HepG2 (cell line): Measurements from ENCODE around the gene CHST13. TPM values are rescaled to one million over a fixed set of nuclear protein-coding genes. Genes with fewer than 3 reads are reported as not detected.

Experiments
- ATF1 ChIP-seq: IDR thresholded peaks from 2 replicates; pipeline ENCODE4 v1.6.1; 2016; ENCODE audit warnings: mild to moderate bottlenecking, control low read depth
- ATRX ChIP-seq: sonication (generic); formaldehyde crosslinking; IDR thresholded peaks from 2 replicates; pipeline ENCODE4 v1.4.0; 2020; ENCODE audit warnings: missing genetic modification reagents, borderline replicate concordance
- CHD2 ChIP-seq: IDR thresholded peaks from 2 replicates; pipeline ENCODE4 v1.6.1; 2011; ENCODE audit warnings: low read depth, low read length, improper control_type of control experiment
- EED ChIP-seq: sonication (generic); formaldehyde crosslinking; IDR thresholded peaks from 2 replicates; pipeline ENCODE4 v1.5.0; 2020; ENCODE audit warnings: mild to moderate bottlenecking, missing genetic modification reagents
- IRF2 ChIP-seq: IDR thresholded peaks from 2 replicates; pipeline ENCODE4 v1.6.1; 2018; ENCODE audit warnings: missing genetic modification reagents, missing compliant biosample characterization
- KLF11 ChIP-seq: IDR thresholded peaks from 2 replicates; pipeline ENCODE4 v1.6.1; 2016; ENCODE audit warnings: missing compliant biosample characterization
- MZF1 ChIP-seq: sonication (generic); formaldehyde crosslinking; IDR thresholded peaks from 2 replicates; pipeline ENCODE4 v1.8.1; 2023; ENCODE audit warnings: mild to moderate bottlenecking, missing genetic modification reagents, borderline replicate concordance
- POLR2AphosphoS2 ChIP-seq: IDR thresholded peaks from 2 replicates; pipeline ENCODE4 v1.6.1; 2011; ENCODE audit warnings: low read depth, low read length, improper control_type of control experiment
- SYNCRIP ChIP-seq: fragments of 200-400 bp; formaldehyde crosslinking; IDR thresholded peaks from 2 replicates; pipeline ENCODE4 v1.6.1; 2018; ENCODE audit warnings: mild to moderate bottlenecking, low read depth, low read length; ENCODE audit not compliant: insufficient read depth
- ZFP36L1 ChIP-seq: sonication (generic); formaldehyde crosslinking; IDR thresholded peaks from 2 replicates; pipeline ENCODE4 v1.8.0; 2022; ENCODE audit warnings: mild to moderate bottlenecking, missing genetic modification reagents, moderate library complexity
- ZKSCAN8 ChIP-seq: IDR thresholded peaks from 2 replicates; pipeline ENCODE4 v1.6.1; 2016; ENCODE audit warnings: borderline replicate concordance, missing genetic modification reagents, missing compliant biosample characterization
- ZMYM3 ChIP-seq: sonication (generic); formaldehyde crosslinking; IDR thresholded peaks from 2 replicates; pipeline ENCODE4 v1.5.1; 2020; ENCODE audit warnings: mild to moderate bottlenecking, missing genetic modification reagents
- ZNF34 ChIP-seq: sonication (generic); formaldehyde crosslinking; IDR thresholded peaks from 2 replicates; pipeline ENCODE4 v1.4.0; 2020; ENCODE audit warnings: mild to moderate bottlenecking, missing genetic modification reagents, borderline replicate concordance
- ZNF510 ChIP-seq: sonication (generic); formaldehyde crosslinking; IDR thresholded peaks from 2 replicates; pipeline ENCODE4 v1.4.0; 2020; ENCODE audit warnings: low read depth, mild to moderate bottlenecking, missing genetic modification reagents
- ZNF703 ChIP-seq: sonication (generic); formaldehyde crosslinking; IDR thresholded peaks from 2 replicates; pipeline ENCODE4 v1.5.1; 2020; ENCODE audit warnings: missing genetic modification reagents, mild to moderate bottlenecking, moderate library complexity, borderline replicate concordance
- ZNF724P ChIP-seq: sonication (generic); formaldehyde crosslinking; IDR thresholded peaks from 2 replicates; pipeline ENCODE4 v1.8.0; 2022; ENCODE audit warnings: missing genetic modification reagents, borderline replicate concordance
- ZNF747 ChIP-seq: sonication (generic); formaldehyde crosslinking; IDR thresholded peaks from 2 replicates; pipeline ENCODE4 v1.8.1; 2023; ENCODE audit warnings: missing genetic modification reagents, mild to moderate bottlenecking, borderline replicate concordance
- ZSCAN25 ChIP-seq: sonication (generic); formaldehyde crosslinking; IDR thresholded peaks from 2 replicates; pipeline ENCODE4 v1.8.0; 2022; ENCODE audit warnings: mild to moderate bottlenecking, missing genetic modification reagents
- polyA plus RNA-seq, 8 experiments: library from polyadenylated mRNA; depleted of rRNA in 3 of 8; stranded (reverse) in 7 of 8; unstranded in 1 of 8; fragments of >200 nt; fragmentation: Illumina TruSeq in 4 of 8; extraction: Trizol in 4 of 8; gene quantifications; 2 replicates each; pipeline versions ENCODE4 v1.2.1 to v1.2.3, GENCODE V29; 2011 to 2016; ENCODE audit warnings: low read depth in 4 of 8, missing spikeins in 1 of 8, mixed read lengths in 1 of 8; ENCODE audit not compliant: insufficient read depth in 1 of 8
- total RNA-seq, 5 experiments: library from RNA; depleted of rRNA; stranded (reverse); fragments of >200 nt; fragmentation: Illumina TruSeq; extraction: Trizol; gene quantifications; 2 replicates each; pipeline ENCODE4 v1.2.3, GENCODE V29; 2016; ENCODE audit warnings: low read depth in 1 of 5
- TF ChIP-seq, protein P1 (sequence below): sonication (generic); formaldehyde crosslinking; IDR thresholded peaks from 2 replicates; pipeline ENCODE4; 2020; ENCODE audit warnings: missing genetic modification reagents, mild to moderate bottlenecking, borderline replicate concordance
- TF ChIP-seq, protein P2 (sequence below): sonication (generic); formaldehyde crosslinking; IDR thresholded peaks from 2 replicates; pipeline ENCODE4 v1.5.1; 2020; ENCODE audit warnings: missing genetic modification reagents, mild to moderate bottlenecking, borderline replicate concordance
- TF ChIP-seq, protein P3 (sequence below), 2 experiments: fragments of 450-650 bp in 1 of 2; sonication (generic) in 1 of 2; formaldehyde crosslinking; IDR thresholded peaks; 2 replicates each; pipeline versions ENCODE4 v1.5.0 to v1.8.0; 2020 to 2022; ENCODE audit warnings: mild to moderate bottlenecking in 1 of 2, missing genetic modification reagents in 1 of 2
- TF ChIP-seq, protein P4 (sequence below): sonication (generic); formaldehyde crosslinking; IDR thresholded peaks from 2 replicates; pipeline ENCODE4 v1.5.1; 2020; ENCODE audit warnings: mild to moderate bottlenecking, missing genetic modification reagents, moderate library complexity
- TF ChIP-seq, protein P5 (sequence below): IDR thresholded peaks from 2 replicates; pipeline ENCODE4 v1.6.1; 2012; ENCODE audit warnings: inconsistent platforms

The CHST13 gene
- total and polyA plus RNA-seq, 2 of the 13 experiments (the other 11 are each of a cell fraction or from before 2014, with no cell fraction given): 32.0 to 43.1 TPM

DNA sequence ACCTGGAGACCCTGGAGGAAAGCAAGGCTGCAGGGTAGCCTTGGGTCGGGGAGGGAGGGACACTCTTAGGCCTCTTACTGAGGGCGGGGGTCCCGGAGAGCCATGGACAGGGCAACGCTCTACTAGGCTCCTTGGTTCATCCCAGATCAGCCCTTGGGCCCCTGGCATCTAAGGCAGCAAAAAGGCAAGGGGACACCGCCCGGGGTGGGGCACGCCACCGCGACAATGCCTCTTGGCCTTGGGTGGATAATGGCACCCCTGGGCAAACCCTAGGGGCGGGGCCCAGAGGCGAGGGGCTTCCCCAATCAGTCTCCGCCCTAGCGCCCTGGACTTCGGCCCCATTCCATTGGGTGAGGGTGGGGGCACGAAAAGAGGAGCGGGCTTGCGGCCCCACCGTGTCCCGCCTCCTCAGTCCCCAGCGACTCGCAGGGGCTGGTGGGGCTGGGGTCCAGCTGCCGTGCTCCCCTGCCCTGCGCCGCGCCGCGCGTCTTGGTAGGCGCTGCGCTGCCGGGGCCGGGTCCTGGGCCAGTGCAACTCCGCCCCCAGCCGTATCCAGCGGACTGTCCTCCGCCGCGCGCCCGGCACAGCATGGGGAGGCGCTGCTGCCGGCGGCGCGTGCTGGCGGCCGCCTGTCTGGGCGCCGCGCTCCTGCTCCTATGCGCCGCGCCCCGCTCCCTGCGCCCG, at the start of gene CHST13 (continued):
- TF ChIP-seq, protein P1, sequence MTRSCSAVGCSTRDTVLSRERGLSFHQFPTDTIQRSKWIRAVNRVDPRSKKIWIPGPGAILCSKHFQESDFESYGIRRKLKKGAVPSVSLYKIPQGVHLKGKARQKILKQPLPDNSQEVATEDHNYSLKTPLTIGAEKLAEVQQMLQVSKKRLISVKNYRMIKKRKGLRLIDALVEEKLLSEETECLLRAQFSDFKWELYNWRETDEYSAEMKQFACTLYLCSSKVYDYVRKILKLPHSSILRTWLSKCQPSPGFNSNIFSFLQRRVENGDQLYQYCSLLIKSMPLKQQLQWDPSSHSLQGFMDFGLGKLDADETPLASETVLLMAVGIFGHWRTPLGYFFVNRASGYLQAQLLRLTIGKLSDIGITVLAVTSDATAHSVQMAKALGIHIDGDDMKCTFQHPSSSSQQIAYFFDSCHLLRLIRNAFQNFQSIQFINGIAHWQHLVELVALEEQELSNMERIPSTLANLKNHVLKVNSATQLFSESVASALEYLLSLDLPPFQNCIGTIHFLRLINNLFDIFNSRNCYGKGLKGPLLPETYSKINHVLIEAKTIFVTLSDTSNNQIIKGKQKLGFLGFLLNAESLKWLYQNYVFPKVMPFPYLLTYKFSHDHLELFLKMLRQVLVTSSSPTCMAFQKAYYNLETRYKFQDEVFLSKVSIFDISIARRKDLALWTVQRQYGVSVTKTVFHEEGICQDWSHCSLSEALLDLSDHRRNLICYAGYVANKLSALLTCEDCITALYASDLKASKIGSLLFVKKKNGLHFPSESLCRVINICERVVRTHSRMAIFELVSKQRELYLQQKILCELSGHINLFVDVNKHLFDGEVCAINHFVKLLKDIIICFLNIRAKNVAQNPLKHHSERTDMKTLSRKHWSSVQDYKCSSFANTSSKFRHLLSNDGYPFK (CRISPR knock-in tag): peak; percentile 81
- TF ChIP-seq KLF11: 0 out of 2 replicates have a peak, but pooled peaks have one; percentile 31
- no peak for TF ChIP-seq EED (CRISPR knock-in tag)
- TF ChIP-seq ZNF510: no peak
- TF ChIP-seq POLR2AphosphoS2: peak; percentile 21; the same call in 1 of the 2 replicates
- TF ChIP-seq, protein P2, sequence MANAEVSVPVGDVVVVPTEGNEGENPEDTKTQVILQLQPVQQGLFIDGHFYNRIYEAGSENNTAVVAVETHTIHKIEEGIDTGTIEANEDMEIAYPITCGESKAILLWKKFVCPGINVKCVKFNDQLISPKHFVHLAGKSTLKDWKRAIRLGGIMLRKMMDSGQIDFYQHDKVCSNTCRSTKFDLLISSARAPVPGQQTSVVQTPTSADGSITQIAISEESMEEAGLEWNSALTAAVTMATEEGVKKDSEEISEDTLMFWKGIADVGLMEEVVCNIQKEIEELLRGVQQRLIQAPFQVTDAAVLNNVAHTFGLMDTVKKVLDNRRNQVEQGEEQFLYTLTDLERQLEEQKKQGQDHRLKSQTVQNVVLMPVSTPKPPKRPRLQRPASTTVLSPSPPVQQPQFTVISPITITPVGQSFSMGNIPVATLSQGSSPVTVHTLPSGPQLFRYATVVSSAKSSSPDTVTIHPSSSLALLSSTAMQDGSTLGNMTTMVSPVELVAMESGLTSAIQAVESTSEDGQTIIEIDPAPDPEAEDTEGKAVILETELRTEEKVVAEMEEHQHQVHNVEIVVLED (CRISPR knock-in tag): 0 out of 2 replicates have a peak, but pooled peaks have one; percentile 13
- TF ChIP-seq ATF1 (CRISPR knock-in tag): no peak
- TF ChIP-seq ZKSCAN8 (CRISPR knock-in tag): no peak; the same call in 1 of the 2 replicates
- TF ChIP-seq ZNF724P (CRISPR knock-in tag): peak; percentile 63; the same call in 1 of the 2 replicates
- TF ChIP-seq, protein P3, sequence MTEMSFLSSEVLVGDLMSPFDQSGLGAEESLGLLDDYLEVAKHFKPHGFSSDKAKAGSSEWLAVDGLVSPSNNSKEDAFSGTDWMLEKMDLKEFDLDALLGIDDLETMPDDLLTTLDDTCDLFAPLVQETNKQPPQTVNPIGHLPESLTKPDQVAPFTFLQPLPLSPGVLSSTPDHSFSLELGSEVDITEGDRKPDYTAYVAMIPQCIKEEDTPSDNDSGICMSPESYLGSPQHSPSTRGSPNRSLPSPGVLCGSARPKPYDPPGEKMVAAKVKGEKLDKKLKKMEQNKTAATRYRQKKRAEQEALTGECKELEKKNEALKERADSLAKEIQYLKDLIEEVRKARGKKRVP (CRISPR knock-in tag; IDR thresholded peaks at IDR 0.05): 0 out of 4 replicates have a peak, but pooled peaks of 1 of the 2 experiments have one; percentile 5
- TF ChIP-seq, protein P4, sequence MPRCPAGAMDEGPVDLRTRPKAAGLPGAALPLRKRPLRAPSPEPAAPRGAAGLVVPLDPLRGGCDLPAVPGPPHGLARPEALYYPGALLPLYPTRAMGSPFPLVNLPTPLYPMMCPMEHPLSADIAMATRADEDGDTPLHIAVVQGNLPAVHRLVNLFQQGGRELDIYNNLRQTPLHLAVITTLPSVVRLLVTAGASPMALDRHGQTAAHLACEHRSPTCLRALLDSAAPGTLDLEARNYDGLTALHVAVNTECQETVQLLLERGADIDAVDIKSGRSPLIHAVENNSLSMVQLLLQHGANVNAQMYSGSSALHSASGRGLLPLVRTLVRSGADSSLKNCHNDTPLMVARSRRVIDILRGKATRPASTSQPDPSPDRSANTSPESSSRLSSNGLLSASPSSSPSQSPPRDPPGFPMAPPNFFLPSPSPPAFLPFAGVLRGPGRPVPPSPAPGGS (CRISPR knock-in tag): peak; percentile 99
- 0 out of 2 replicates have a peak, but pooled peaks have one; percentile 0 for TF ChIP-seq ZNF747
- TF ChIP-seq ZMYM3 (CRISPR knock-in tag): no peak
- TF ChIP-seq MZF1 (CRISPR knock-in tag): no peak
- TF ChIP-seq ZNF703 (CRISPR knock-in tag): peak; percentile 64; the same call in 1 of the 2 replicates
- peak; percentile 67; the same call in 1 of the 2 replicates for TF ChIP-seq ZNF34 (CRISPR knock-in tag)
- TF ChIP-seq, protein P5, sequence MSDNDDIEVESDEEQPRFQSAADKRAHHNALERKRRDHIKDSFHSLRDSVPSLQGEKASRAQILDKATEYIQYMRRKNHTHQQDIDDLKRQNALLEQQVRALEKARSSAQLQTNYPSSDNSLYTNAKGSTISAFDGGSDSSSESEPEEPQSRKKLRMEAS: no peak
- TF ChIP-seq ATRX (CRISPR knock-in tag): no peak
- TF ChIP-seq ZFP36L1: no peak
- TF ChIP-seq SYNCRIP: no peak
- TF ChIP-seq IRF2 (CRISPR knock-in tag): no peak
- TF ChIP-seq CHD2: no peak
- peak; percentile 82; the same call in 1 of the 2 replicates for TF ChIP-seq ZSCAN25
